H9 (cell line): ENCODE data around the gene HCRTR1. TPM values are rescaled to one million over a fixed set of nuclear protein-coding genes. Genes with fewer than 3 reads are reported as not detected.
A peak's percentile ranks its signal among the peaks of the same experiment; 100 is the strongest.

Source experiments
- DNase-seq: peaks from one replicate; pipeline ENCODE4 v3.0.0-alpha.2; 2017
- H2AFZ ChIP-seq: one replicate; pipeline ENCODE4 v1.6.1; 2013; ENCODE audit warnings: mild to moderate bottlenecking, low read length, control low read depth, moderate library complexity
- H2AK5ac ChIP-seq: 2 replicates; pipeline ENCODE4 v1.6.1; 2013; ENCODE audit warnings: low read length, control low read depth, mixed read lengths; ENCODE audit not compliant: insufficient read length
- H2BK120ac ChIP-seq: one replicate; pipeline ENCODE4 v1.6.1; 2013; ENCODE audit warnings: low read depth, mild to moderate bottlenecking, low read length, control low read depth, inconsistent platforms; ENCODE audit not compliant: poor library complexity, severe bottlenecking
- H2BK12ac ChIP-seq: 2 replicates; pipeline ENCODE4 v1.6.1; 2013; ENCODE audit warnings: low read length, control low read depth, mixed read lengths, low read depth; ENCODE audit not compliant: insufficient read length
- H2BK15ac ChIP-seq: 2 replicates; pipeline ENCODE4 v1.6.1; 2013; ENCODE audit warnings: low read depth, low read length, control low read depth
- H2BK20ac ChIP-seq: one replicate; pipeline ENCODE4 v1.6.1; 2013; ENCODE audit warnings: low read depth, mild to moderate bottlenecking, low read length, control low read depth, inconsistent platforms; ENCODE audit not compliant: poor library complexity, severe bottlenecking
- H2BK5ac ChIP-seq: 2 replicates; pipeline ENCODE4 v1.6.1; 2013; ENCODE audit warnings: low read length, control low read depth, mixed read lengths; ENCODE audit not compliant: insufficient read length
- H3K14ac ChIP-seq: 2 replicates; pipeline ENCODE4 v1.6.1; 2013; ENCODE audit warnings: low read length, control low read depth; ENCODE audit not compliant: insufficient read depth
- H3K18ac ChIP-seq: 2 replicates; pipeline ENCODE4 v1.6.1; 2013; ENCODE audit warnings: low read depth, mild to moderate bottlenecking, mixed read lengths, low read length, control low read depth; ENCODE audit not compliant: insufficient read length
- H3K23ac ChIP-seq: 2 replicates; pipeline ENCODE4 v1.6.1; 2013; ENCODE audit warnings: low read length, control low read depth, mixed read lengths, low read depth; ENCODE audit not compliant: insufficient read length
- H3K23me2 ChIP-seq: 2 replicates; pipeline ENCODE4 v1.6.1; 2013; ENCODE audit warnings: low read depth, mild to moderate bottlenecking, mixed read lengths, low read length, control low read depth; ENCODE audit not compliant: insufficient read length, poor library complexity, severe bottlenecking
- H3K27ac ChIP-seq: 2 replicates; pipeline ENCODE4 v1.5.1; 2013; ENCODE audit warnings: low read length, control low read depth, mixed read lengths, low read depth; ENCODE audit not compliant: insufficient read length
- H3K27me3 ChIP-seq: 2 replicates; pipeline ENCODE4 v1.6.1; 2013; ENCODE audit warnings: low read length, control low read depth, inconsistent platforms; ENCODE audit not compliant: insufficient read depth
- H3K4ac ChIP-seq: 2 replicates; pipeline ENCODE4 v1.6.1; 2013; ENCODE audit warnings: low read depth, mild to moderate bottlenecking, control low read depth, inconsistent platforms, low read length, moderate library complexity
- H3K4me1 ChIP-seq: 2 replicates; pipeline ENCODE4 v1.6.1; 2013; ENCODE audit warnings: low read length, control low read depth, inconsistent platforms; ENCODE audit not compliant: insufficient read depth
- H3K4me2 ChIP-seq: 2 replicates; pipeline ENCODE4 v1.6.1; 2013; ENCODE audit warnings: low read length, control low read depth, mixed read lengths; ENCODE audit not compliant: insufficient read length, insufficient read depth
- H3K56ac ChIP-seq: 2 replicates; pipeline ENCODE4 v1.6.1; 2013; ENCODE audit warnings: low read depth, mild to moderate bottlenecking, mixed read lengths, low read length, control low read depth; ENCODE audit not compliant: insufficient read length
- H3K79me1 ChIP-seq: 2 replicates; pipeline ENCODE4 v1.6.1; 2013; ENCODE audit warnings: low read depth, mild to moderate bottlenecking, moderate library complexity, low read length, control low read depth, inconsistent platforms; ENCODE audit not compliant: insufficient read depth, poor library complexity, severe bottlenecking
- H3K79me2 ChIP-seq: 2 replicates; pipeline ENCODE4 v1.6.1; 2013; ENCODE audit warnings: low read length, control low read depth, inconsistent platforms; ENCODE audit not compliant: insufficient read depth
- H3K9ac ChIP-seq: 2 replicates; pipeline ENCODE4 v1.6.1; 2013; ENCODE audit warnings: low read length, control low read depth, mixed read lengths; ENCODE audit not compliant: insufficient read length; ENCODE audit errors: extremely low read depth
- H3K9me3 ChIP-seq: one replicate; pipeline ENCODE4 v1.6.1; 2013; ENCODE audit warnings: low read depth, low read length, inconsistent platforms; ENCODE audit not compliant: control insufficient read depth
- H3T11ph ChIP-seq: one replicate; pipeline ENCODE4 v1.6.1; 2013; ENCODE audit warnings: mild to moderate bottlenecking, low read length, control low read depth, inconsistent platforms
- H4K20me1 ChIP-seq: one replicate; pipeline ENCODE4 v1.6.1; 2013; ENCODE audit not compliant: control insufficient read depth, insufficient read length, insufficient read depth
- H4K5ac ChIP-seq: 2 replicates; pipeline ENCODE4 v1.6.1; 2013; ENCODE audit warnings: low read depth, mild to moderate bottlenecking, mixed read lengths, low read length, control low read depth; ENCODE audit not compliant: insufficient read length
- H4K8ac ChIP-seq: replicated peaks from 2 replicates; pipeline ENCODE4 v1.6.1; 2013; ENCODE audit warnings: low read length, control low read depth, mixed read lengths, low read depth; ENCODE audit not compliant: insufficient read length
- H4K91ac ChIP-seq: 2 replicates; pipeline ENCODE4 v1.6.1; 2013; ENCODE audit warnings: low read depth, mild to moderate bottlenecking, moderate library complexity, mixed read lengths, low read length, control low read depth; ENCODE audit not compliant: insufficient read length
- H3K27ac Mint-ChIP-seq, 3 experiments: 2 replicates in 2 of 3; 3 replicates in 1 of 3; pipeline ENCODE4 v1.8.0; 2020 to 2021; ENCODE audit warnings: mixed read lengths in 3 of 3, mild to moderate bottlenecking in 1 of 3, moderate library complexity in 1 of 3
- H3K27me3 Mint-ChIP-seq: 2 replicates; pipeline ENCODE4 v1.8.0; 2021; ENCODE audit warnings: low read depth, mild to moderate bottlenecking, moderate library complexity, mixed read lengths
- H3K36me3 Mint-ChIP-seq, 3 experiments: 2 replicates in 2 of 3; 3 replicates in 1 of 3; pipeline ENCODE4 v1.8.0; 2020 to 2021; ENCODE audit warnings: low read depth in 3 of 3, mixed read lengths in 3 of 3; ENCODE audit not compliant: insufficient read depth in 1 of 3
- H3K4me1 Mint-ChIP-seq, 2 experiments: 2 replicates each; pipeline ENCODE4 v1.8.0; 2020; ENCODE audit warnings: mixed read lengths in 2 of 2
- H3K4me3 Mint-ChIP-seq, 2 experiments: 2 replicates in 1 of 2; 3 replicates in 1 of 2; pipeline ENCODE4 v1.8.0; 2020 to 2021; ENCODE audit warnings: mild to moderate bottlenecking in 2 of 2, mixed read lengths in 2 of 2, moderate library complexity in 1 of 2
- H3K9me3 Mint-ChIP-seq, 2 experiments: 2 replicates in 1 of 2; 3 replicates in 1 of 2; pipeline ENCODE4 v1.8.0; 2020; ENCODE audit warnings: mild to moderate bottlenecking in 2 of 2, mixed read lengths in 2 of 2, moderate library complexity in 1 of 2
- WGBS: extraction: QIAGEN DNeasy Blood & Tissue Kit; methylation state at CpG from one replicate; pipeline ENCODE4 v1.1.7; 2013; ENCODE audit warnings: missing lambda C conversion rate, low lambda C conversion rate, mixed read lengths; ENCODE audit not compliant: insufficient read length; ENCODE audit errors: extremely low coverage; 5-methylcytosine and 5-hydroxymethylcytosine counted together
- total RNA-seq: library from RNA; stranded (reverse); gene quantifications from 2 replicates; pipeline ENCODE4 v1.2.1, GENCODE V29; 2021
- TF ChIP-seq, protein P1 (sequence below): fragments of 200-600 bp; sonication (generic); conservative IDR thresholded peaks from 3 replicates; pipeline ENCODE4 v1.8.0; 2021; ENCODE audit warnings: antibody characterized with exemption, mild to moderate bottlenecking

The HCRTR1 gene
- total RNA-seq, 1 experiment from 2014 or later = not detected

DNA sequence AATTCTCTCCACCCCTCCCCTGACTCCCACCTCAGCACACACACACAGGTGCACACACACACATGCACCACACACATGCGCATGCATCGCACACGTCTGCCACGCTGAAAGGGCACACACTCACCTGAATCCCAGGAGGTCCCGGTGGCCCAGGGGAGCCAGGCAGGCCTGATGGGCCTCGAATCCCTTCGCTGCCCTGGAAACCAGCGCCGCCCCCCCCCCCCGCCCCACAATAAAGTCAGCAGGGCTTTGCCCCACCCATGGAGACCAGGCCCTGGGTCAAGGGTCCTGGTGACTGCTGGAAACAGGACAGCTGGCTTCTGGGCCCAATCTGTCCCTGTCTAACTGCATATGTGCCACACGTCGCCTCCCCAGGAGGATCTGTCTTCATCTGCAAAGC is 45.0 kb downstream of the HCRTR1 start:
- Histone ChIP-seq H3K56ac (no peak overlapping the region), H3K4me1 (no peaks in the 10 kb centered on the region; the same call in 1 of the 2 replicates), H3K9me3 (no peaks in the 10 kb centered on the region), H3K79me1 (no peaks in the 10 kb centered on the region), H2AFZ (no peak overlapping the region), H3K9ac (no peak overlapping the region), H3K4me2 (no peak overlapping the region), H2BK20ac (no peak overlapping the region), H2BK12ac (no peak overlapping the region), H3K27ac (no peak overlapping the region), H4K91ac (no peak overlapping the region), H4K8ac (no peak overlapping the region), H3K23ac (no peak overlapping the region), H4K20me1 (peaks cover 4% of the 10 kb centered on the region), H3K14ac (no peak overlapping the region), H3T11ph (no peak overlapping the region), H3K4ac (no peak overlapping the region), H3K79me2 (no peaks in the 10 kb centered on the region), H2BK5ac (no peak overlapping the region), H2BK120ac (no peak overlapping the region), H4K5ac (no peak overlapping the region), H3K23me2 (no peaks in the 10 kb centered on the region), H3K27me3 (no peaks in the 10 kb centered on the region), H3K18ac (no peak overlapping the region), H2BK15ac (no peak overlapping the region), H2AK5ac (no peak overlapping the region)
- Mint-ChIP-seq H3K9me3 (no peaks in the 10 kb centered on the region; a peak in 1 of 5 replicates), H3K27me3 (peaks cover 4% of the 10 kb centered on the region), H3K36me3 (no peaks in the 10 kb centered on the region), H3K4me1 (peaks cover 9 to 14% of the 10 kb centered on the region in 2 experiments), H3K27ac (peak overlapping the region in 1 of 3 experiments; percentile 31; a peak in 1 of 7 replicates), H3K4me3 (no peak overlapping the region)
- DNase-seq = no peak
- WGBS = no CpG with 5 or more reads among the region's 12 CpGs
- TF ChIP-seq, protein P1, sequence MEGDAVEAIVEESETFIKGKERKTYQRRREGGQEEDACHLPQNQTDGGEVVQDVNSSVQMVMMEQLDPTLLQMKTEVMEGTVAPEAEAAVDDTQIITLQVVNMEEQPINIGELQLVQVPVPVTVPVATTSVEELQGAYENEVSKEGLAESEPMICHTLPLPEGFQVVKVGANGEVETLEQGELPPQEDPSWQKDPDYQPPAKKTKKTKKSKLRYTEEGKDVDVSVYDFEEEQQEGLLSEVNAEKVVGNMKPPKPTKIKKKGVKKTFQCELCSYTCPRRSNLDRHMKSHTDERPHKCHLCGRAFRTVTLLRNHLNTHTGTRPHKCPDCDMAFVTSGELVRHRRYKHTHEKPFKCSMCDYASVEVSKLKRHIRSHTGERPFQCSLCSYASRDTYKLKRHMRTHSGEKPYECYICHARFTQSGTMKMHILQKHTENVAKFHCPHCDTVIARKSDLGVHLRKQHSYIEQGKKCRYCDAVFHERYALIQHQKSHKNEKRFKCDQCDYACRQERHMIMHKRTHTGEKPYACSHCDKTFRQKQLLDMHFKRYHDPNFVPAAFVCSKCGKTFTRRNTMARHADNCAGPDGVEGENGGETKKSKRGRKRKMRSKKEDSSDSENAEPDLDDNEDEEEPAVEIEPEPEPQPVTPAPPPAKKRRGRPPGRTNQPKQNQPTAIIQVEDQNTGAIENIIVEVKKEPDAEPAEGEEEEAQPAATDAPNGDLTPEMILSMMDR = no peak
